ENCODE results near the gene SEMA4A.

SEMA4A gene

DNA sequence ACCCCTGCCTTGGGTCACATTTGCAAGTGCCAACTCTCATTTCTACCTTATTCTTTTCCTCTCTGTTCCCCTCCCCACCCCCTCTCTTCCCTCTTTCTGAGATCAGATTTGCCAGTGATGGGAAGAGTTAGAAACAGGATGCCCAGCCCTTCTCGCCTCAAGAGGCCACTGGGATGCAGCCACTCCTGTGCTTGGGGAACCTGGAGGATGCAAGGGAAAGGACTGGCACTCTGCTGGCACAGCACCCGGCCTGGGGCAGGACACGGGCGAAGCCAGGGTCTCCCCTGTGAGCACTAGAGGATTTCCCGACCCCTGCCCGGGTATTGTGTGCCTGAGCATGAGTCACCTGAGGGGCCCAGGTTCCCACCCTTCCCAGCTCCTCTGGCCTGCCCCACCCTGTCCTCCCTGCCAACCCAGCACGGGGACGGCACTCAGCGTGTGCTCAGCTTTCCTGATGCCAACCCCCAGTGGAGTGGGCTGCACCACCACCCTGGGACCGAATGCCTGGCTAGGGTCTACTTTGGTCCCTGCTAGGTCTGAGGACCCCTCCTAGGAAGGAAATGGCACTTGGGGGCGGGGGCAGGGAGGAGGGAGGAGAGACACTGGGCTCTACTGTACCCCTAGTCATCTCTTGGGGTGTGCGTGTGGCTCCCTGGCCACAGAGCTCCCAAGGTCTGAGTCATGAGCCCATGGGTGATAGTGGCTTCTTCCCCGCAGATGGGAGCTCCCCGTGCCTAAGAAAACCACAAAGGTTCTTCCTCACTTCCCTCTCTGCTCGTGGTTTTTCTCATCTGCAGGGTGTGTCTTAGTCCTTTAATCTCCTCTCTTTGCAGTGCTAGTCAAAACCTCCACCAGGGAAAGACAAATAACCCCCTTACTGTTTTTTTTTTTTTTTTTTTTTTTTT, 26.5 kb upstream of the SEMA4A start:
- H3K27ac ChIP-seq (ENCODE audit: extremely low read depth, low read depth, low read length) = peak overlapping the region; percentile 40
- H3K9me3 ChIP-seq (ENCODE audit: control insufficient read depth, insufficient read depth, low read depth, low read length) = no peaks in the 10 kb centered on the region
- H3K4me3 ChIP-seq (ENCODE audit: low read depth, low read length) = 0 out of 2 replicates have a peak overlapping the region, but pooled peaks have one; percentile 15
- ChIA-PET CTCF (interaction anchor here (0.7 to 25.6 kb wide), 5 partner anchors 11 to 189 kb away, joined by 3 to 1029 read pairs (median 11); partner anchors contain the start of gene LMNA), POLR2A (interaction anchor here (0.7 to 5.8 kb wide), 3 partner anchors 12 to 157 kb away, joined by 7 to 61 read pairs (median 8); partner anchors contain the start of genes LMNA and PMF1)
- H3K36me3 ChIP-seq (ENCODE audit: control insufficient read depth in 2 of 2, insufficient read depth in 1 of 2, low read length in 2 of 2) = peaks cover 12 to 13% of the 10 kb centered on the region in 2 experiments; a peak in 2 of 3 replicates
- peaks cover 28% of the 10 kb centered on the region for H3K4me1 ChIP-seq (ENCODE audit: control insufficient read depth, insufficient read depth, low read length)
- TF ChIP-seq, protein P1, sequence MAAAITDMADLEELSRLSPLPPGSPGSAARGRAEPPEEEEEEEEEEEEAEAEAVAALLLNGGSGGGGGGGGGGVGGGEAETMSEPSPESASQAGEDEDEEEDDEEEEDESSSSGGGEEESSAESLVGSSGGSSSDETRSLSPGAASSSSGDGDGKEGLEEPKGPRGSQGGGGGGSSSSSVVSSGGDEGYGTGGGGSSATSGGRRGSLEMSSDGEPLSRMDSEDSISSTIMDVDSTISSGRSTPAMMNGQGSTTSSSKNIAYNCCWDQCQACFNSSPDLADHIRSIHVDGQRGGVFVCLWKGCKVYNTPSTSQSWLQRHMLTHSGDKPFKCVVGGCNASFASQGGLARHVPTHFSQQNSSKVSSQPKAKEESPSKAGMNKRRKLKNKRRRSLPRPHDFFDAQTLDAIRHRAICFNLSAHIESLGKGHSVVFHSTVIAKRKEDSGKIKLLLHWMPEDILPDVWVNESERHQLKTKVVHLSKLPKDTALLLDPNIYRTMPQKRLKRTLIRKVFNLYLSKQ (tag by site-specific recombination; IDR thresholded peaks at IDR 0.05; ENCODE audit: borderline replicate concordance) = no peak
- TF ChIP-seq KLF17 (tag by site-specific recombination; IDR thresholded peaks at IDR 0.05) (0 out of 2 replicates have a peak, but pooled peaks have one; percentile 13), ZNF391 (tag by site-specific recombination; IDR thresholded peaks at IDR 0.05; ENCODE audit: borderline replicate concordance, low read depth) (no peak), GLIS2 (tag by site-specific recombination; IDR thresholded peaks at IDR 0.05) (peak; percentile 15; the same call in 1 of the 2 replicates), ZNF155 (tag by site-specific recombination; IDR thresholded peaks at IDR 0.05) (no peak), ZNF785 (tag by site-specific recombination; IDR thresholded peaks at IDR 0.05) (no peak), ZNF121 (tag by site-specific recombination; IDR thresholded peaks at IDR 0.05) (no peak), BCL11A (tag by site-specific recombination; IDR thresholded peaks at IDR 0.05; ENCODE audit: low read depth) (no peak), KLF8 (tag by site-specific recombination; IDR thresholded peaks at IDR 0.05) (no peak), BCL11B (tag by site-specific recombination; IDR thresholded peaks at IDR 0.05; ENCODE audit: low read depth) (no peak), MYNN (tag by site-specific recombination; IDR thresholded peaks at IDR 0.05; ENCODE audit: borderline replicate concordance) (no peak), ZNF175 (tag by site-specific recombination; IDR thresholded peaks at IDR 0.05) (no peak), ZNF830 (tag by site-specific recombination; IDR thresholded peaks at IDR 0.05; ENCODE audit: low read depth) (no peak), ZNF19 (tag by site-specific recombination; IDR thresholded peaks at IDR 0.05; ENCODE audit: low read depth) (no peak), ZFP37 (tag by site-specific recombination; IDR thresholded peaks at IDR 0.05) (peak; percentile 11; the same call in 1 of the 2 replicates), ZBTB1 (tag by site-specific recombination; IDR thresholded peaks at IDR 0.05) (no peak), ZNF585B (tag by site-specific recombination; IDR thresholded peaks at IDR 0.05) (no peak), ZNF10 (tag by site-specific recombination; IDR thresholded peaks at IDR 0.05) (no peak), ZNF629 (tag by site-specific recombination; IDR thresholded peaks at IDR 0.05) (no peak), PRDM1 (tag by site-specific recombination; IDR thresholded peaks at IDR 0.05) (peak; percentile 37; the same call in 1 of the 2 replicates), HOXD13 (CRISPR knock-in tag; IDR thresholded peaks at IDR 0.05; ENCODE audit: borderline replicate concordance) (no peak), ZNF518A (tag by site-specific recombination; conservative IDR thresholded peaks at IDR 0.05; ENCODE audit: low read depth) (no peak), ZBTB21 (tag by site-specific recombination; IDR thresholded peaks at IDR 0.05) (0 out of 2 replicates have a peak, but pooled peaks have one; percentile 3), ZNF529 (tag by site-specific recombination; IDR thresholded peaks at IDR 0.05; ENCODE audit: insufficient replicate concordance) (no peak)
- TF ChIP-seq, protein P2, sequence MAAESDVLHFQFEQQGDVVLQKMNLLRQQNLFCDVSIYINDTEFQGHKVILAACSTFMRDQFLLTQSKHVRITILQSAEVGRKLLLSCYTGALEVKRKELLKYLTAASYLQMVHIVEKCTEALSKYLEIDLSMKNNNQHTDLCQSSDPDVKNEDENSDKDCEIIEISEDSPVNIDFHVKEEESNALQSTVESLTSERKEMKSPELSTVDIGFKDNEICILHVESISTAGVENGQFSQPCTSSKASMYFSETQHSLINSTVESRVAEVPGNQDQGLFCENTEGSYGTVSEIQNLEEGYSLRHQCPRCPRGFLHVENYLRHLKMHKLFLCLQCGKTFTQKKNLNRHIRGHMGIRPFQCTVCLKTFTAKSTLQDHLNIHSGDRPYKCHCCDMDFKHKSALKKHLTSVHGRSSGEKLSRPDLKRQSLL (tag by site-specific recombination; IDR thresholded peaks at IDR 0.05) = no peak
- TF ChIP-seq, protein P3, sequence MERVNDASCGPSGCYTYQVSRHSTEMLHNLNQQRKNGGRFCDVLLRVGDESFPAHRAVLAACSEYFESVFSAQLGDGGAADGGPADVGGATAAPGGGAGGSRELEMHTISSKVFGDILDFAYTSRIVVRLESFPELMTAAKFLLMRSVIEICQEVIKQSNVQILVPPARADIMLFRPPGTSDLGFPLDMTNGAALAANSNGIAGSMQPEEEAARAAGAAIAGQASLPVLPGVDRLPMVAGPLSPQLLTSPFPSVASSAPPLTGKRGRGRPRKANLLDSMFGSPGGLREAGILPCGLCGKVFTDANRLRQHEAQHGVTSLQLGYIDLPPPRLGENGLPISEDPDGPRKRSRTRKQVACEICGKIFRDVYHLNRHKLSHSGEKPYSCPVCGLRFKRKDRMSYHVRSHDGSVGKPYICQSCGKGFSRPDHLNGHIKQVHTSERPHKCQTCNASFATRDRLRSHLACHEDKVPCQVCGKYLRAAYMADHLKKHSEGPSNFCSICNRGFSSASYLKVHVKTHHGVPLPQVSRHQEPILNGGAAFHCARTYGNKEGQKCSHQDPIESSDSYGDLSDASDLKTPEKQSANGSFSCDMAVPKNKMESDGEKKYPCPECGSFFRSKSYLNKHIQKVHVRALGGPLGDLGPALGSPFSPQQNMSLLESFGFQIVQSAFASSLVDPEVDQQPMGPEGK (tag by site-specific recombination; IDR thresholded peaks at IDR 0.05) = peak; percentile 9; the same call in 1 of the 2 replicates

All from HEK293 (cell line).